Measurements from ENCODE around the gene ACBD6.

Gene ACBD6

GRCh38 chr1:180252638-180253536 is 249.5 kb downstream of the ACBD6 start:
- DNase-seq: peak; percentile 62

GRCh38 chr1:180251526-180252305 is 250.7 kb downstream of the ACBD6 start:
- DNase-seq: peak; percentile 11

GRCh38 chr1:180250883-180251509 is 251.4 kb downstream of the ACBD6 start:
- DNase-seq: no peak

- DNase-seq: no peak
Observed at GRCh38 chr1:180250499-180250770, 251.9 kb downstream of the ACBD6 start.

- DNase-seq: peak; percentile 3
Observed at GRCh38 chr1:180249725-180250498, 252.5 kb downstream of the ACBD6 start.

- DNase-seq: peak; percentile 4
Observed at GRCh38 chr1:180248731-180249681, 253.4 kb downstream of the ACBD6 start.

- DNase-seq: no peak
Observed at GRCh38 chr1:180248176-180248575, 254.2 kb downstream of the ACBD6 start.

- DNase-seq: no peak
Observed at GRCh38 chr1:180247580-180247979, 254.8 kb downstream of the ACBD6 start.

GRCh38 chr1:180247061-180247460 is 255.3 kb downstream of the ACBD6 start:
- no peak for DNase-seq

GRCh38 chr1:180246579-180246978 is 255.8 kb downstream of the ACBD6 start:
- no peak for DNase-seq

GRCh38 chr1:180244840-180245239 is 257.5 kb downstream of the ACBD6 start:
- DNase-seq: no peak

GRCh38 chr1:180243517-180244221 is 258.7 kb downstream of the ACBD6 start:
- no peak for DNase-seq

- no peak for DNase-seq
Observed at GRCh38 chr1:180241716-180242544, 260.4 kb downstream of the ACBD6 start.

- DNase-seq: no peak
Observed at GRCh38 chr1:180239145-180240096, 263.0 kb downstream of the ACBD6 start.

GRCh38 chr1:180238675-180239074 is 263.7 kb downstream of the ACBD6 start:
- no peak for DNase-seq

Data from activated T-cell treated with anti-CD3 and anti-CD28 coated beads, Interleukin-2, amount 50 U/mL, for 1 hour (primary cell).